Ovary (tissue), 9 donors: ENCODE measurements around the gene PRF1. TPM values are rescaled to one million over a fixed set of nuclear protein-coding genes. Genes with fewer than 3 reads are reported as not detected.

Experiments used
- DNase-seq, 5 donors: peaks; one replicate each; pipeline ENCODE4 v3.0.0-alpha.2; 2019 to 2020
- H3K27ac ChIP-seq, 2 donors: fragments of 200-600 bp; one replicate each; pipeline versions ENCODE4 v1.5.1 to v1.8.0; 2019 to 2022
- H3K27me3 ChIP-seq: fragments of 200-600 bp; one replicate; pipeline ENCODE4 v1.8.0; 2022
- H3K36me3 ChIP-seq: fragments of 200-600 bp; sonication (generic); one replicate; pipeline ENCODE4 v1.5.1; 2019
- H3K4me1 ChIP-seq: one replicate; pipeline ENCODE4 v1.8.1; 2013; ENCODE audit warnings: mild to moderate bottlenecking, moderate library complexity; ENCODE audit not compliant: insufficient read depth
- H3K4me3 ChIP-seq: fragments of 200-600 bp; sonication (generic); one replicate; pipeline ENCODE4 v1.5.1; 2017
- H3K9me3 ChIP-seq, 2 donors: fragments of 200-600 bp in 1 of 2; sonication (generic) in 1 of 2; one replicate each; pipeline versions ENCODE4 v1.5.1 to v1.8.1; 2013 to 2019; ENCODE audit warnings: mild to moderate bottlenecking in 1 of 2, moderate library complexity in 1 of 2
- CTCF ChIP-seq, 3 donors: fragments of 450-650 bp in 2 of 3; fragments of 200-600 bp in 1 of 3; IDR thresholded peaks; one replicate each; pipeline versions ENCODE4 v1.5.1 to v1.8.0; 2016 to 2022; ENCODE audit warnings: antibody characterized with exemption in 3 of 3, mild to moderate bottlenecking in 1 of 3
- EP300 ChIP-seq: sonication (generic); formaldehyde crosslinking; IDR thresholded peaks from one replicate; pipeline ENCODE4 v1.6.1; 2017; ENCODE audit warnings: antibody characterized with exemption
- POLR2A ChIP-seq: fragments of 450-650 bp; IDR thresholded peaks from one replicate; pipeline ENCODE4 v1.6.1; 2017; ENCODE audit warnings: antibody characterized with exemption, mild to moderate bottlenecking, moderate library complexity
- WGBS, 3 donors: extraction: QIAGEN DNeasy Blood & Tissue Kit in 1 of 3; methylation state at CpG; one replicate each; pipeline versions ENCODE4 v1.1.5 to v1.1.7; 2013 to 2017; 5-methylcytosine and 5-hydroxymethylcytosine counted together
- intact Hi-C, 4 donors: fragments of 100-400 bp; cut with DNase I; formaldehyde crosslinking; loops; one replicate each; pipeline versions ENCODE4 v1.11.0 to v1.15.1; 2022 to 2023
- polyA plus RNA-seq, 2 donors: library from polyadenylated mRNA; stranded (reverse); fragments of 200-250 nt in 1 of 2; fragments of 350-450 nt in 1 of 2; fragmentation: Illumina TruSeq in 1 of 2; extraction: RNeasy Lipid Tissue Mini Kit (QIAGEN cat#74804) in 1 of 2; gene quantifications; one replicate each; pipeline ENCODE4 v1.2.3, GENCODE V29; 2013 to 2014
- total RNA-seq, 7 donors: library from RNA; depleted of rRNA in 2 of 7; stranded (reverse); fragments of >200 nt in 2 of 7; fragmentation: NEBNext Ultra II Directional in 3 of 7; extraction: Animal tissue kit (Norgen Biotek cat#: 25700) in 3 of 7; gene quantifications; one replicate each; pipeline versions ENCODE4 v1.1.0 to v1.2.4, GENCODE V29; 2016 to 2023
- donor health status: DM: no; HTN: no; CAD: no; lungs with moderate emphysema.
- donor health status: DM: no; HTN: no; CAD: no.
- donor health status: Bipolar disorder and iron deficiency.
- donor health status: DM: yes; HTN: yes; CAD: no.
- donor health status: DM: no; HTN: no; CAD: no.
- donor health status: DM: yes; HTN: yes; CAD: no.

The PRF1 gene
- total and polyA plus RNA-seq, 9 donors: 0.58 to 5.1 (median 1.3) TPM

GRCh38 chr10:70613941-70614340 lies 11.4 kb upstream of the PRF1 start:
- TF ChIP-seq EP300 (no peak), CTCF (IDR thresholded peaks at IDR 0.05) (no peak), POLR2A (no peak)
- Histone ChIP-seq H3K9me3 (no peaks in the 10 kb centered on the region), H3K27ac (no peak overlapping the region), H3K36me3 (no peaks in the 10 kb centered on the region), H3K4me1 (no peaks in the 10 kb centered on the region), H3K27me3 (no peaks in the 10 kb centered on the region), H3K4me3 (no peak overlapping the region)
- WGBS, 3 donors: 46 to 62% (median 56%) methylated on average over 2 of the region's 2 CpGs
- intact Hi-C loops: no loop called here
- DNase-seq: no peak

- Histone ChIP-seq H3K36me3 (no peaks in the 10 kb centered on the region), H3K27ac (no peak overlapping the region)
- intact Hi-C loops: no loop called here
Observed at GRCh38 chr10:70607936-70608335, 5.4 kb upstream of the PRF1 start.

DNA sequence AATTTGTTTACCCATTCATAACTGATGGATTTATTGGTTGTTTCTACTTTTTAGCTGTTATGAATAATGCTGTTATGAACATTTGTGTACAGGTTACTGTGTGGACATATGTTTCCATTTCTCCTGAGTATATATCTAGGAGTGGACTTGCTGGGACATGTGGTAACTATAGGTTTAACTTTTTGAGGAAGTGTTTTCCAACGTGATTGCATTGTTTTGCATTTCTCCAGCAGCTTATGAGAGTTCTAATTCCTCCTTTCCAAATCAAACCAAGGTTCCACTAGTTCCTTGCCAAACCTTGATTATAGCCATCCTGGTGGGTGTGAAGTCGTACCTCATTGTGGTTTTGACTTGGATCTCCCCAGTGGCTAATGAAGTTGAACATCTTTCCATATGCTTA lies 2.6 kb upstream of the PRF1 start:
- TF ChIP-seq EP300 (no peak), POLR2A (no peak), CTCF (IDR thresholded peaks at IDR 0.05) (no peak)
- Histone ChIP-seq H3K27me3 (no peaks in the 10 kb centered on the region), H3K4me1 (no peaks in the 10 kb centered on the region), H3K27ac (no peak overlapping the region), H3K4me3 (no peak overlapping the region), H3K9me3 (no peaks in the 10 kb centered on the region), H3K36me3 (no peaks in the 10 kb centered on the region)
- no peak for DNase-seq
- 51 to 65% (median 51%) methylated on average over 2 of the region's 2 CpGs for WGBS, 3 donors
- intact Hi-C loops: no loop called here

More at GRCh38 chr10:70607936-70608335, 5.4 kb upstream of the PRF1 start:
- no peaks in the 10 kb centered on the region for H3K27me3 ChIP-seq
- TF ChIP-seq EP300 (no peak), POLR2A (no peak), CTCF (IDR thresholded peaks at IDR 0.05) (no peak)
- H3K9me3 ChIP-seq: no peaks in the 10 kb centered on the region
- WGBS, 3 donors: 95 to 97% (median 97%) methylated on average over 4 of the region's 4 CpGs
- no peaks in the 10 kb centered on the region for H3K4me1 ChIP-seq
- no peak overlapping the region for H3K4me3 ChIP-seq
- no peak for DNase-seq

DNA sequence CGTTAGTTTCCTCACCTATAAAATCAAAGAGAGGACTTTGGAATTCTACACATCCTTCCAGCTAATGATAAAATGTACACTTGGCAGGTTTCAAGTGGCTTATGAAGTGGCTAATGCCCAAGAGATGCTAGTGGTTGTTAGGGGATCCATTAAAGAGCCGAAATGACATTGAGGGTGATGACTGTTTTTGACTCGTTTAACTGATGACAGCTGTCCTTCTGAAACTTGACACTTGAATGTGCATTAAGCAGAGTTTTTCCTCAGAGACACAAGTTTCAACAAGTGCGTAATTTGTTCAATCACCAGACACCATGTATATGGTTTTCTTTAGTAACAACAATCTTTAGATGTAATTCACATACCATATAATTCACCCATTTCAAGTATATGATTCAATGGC lies 1.6 kb upstream of the PRF1 start:
- Histone ChIP-seq H3K27ac (no peak overlapping the region), H3K36me3 (no peaks in the 10 kb centered on the region), H3K4me1 (no peaks in the 10 kb centered on the region), H3K27me3 (no peaks in the 10 kb centered on the region), H3K9me3 (no peaks in the 10 kb centered on the region), H3K4me3 (no peak overlapping the region)
- no peak for DNase-seq
- intact Hi-C loops: no loop called here
- 88 to 93% (median 92%) methylated on average over 4 of the region's 4 CpGs for WGBS, 3 donors
- TF ChIP-seq EP300 (no peak), CTCF (IDR thresholded peaks at IDR 0.05) (no peak), POLR2A (no peak)

DNA sequence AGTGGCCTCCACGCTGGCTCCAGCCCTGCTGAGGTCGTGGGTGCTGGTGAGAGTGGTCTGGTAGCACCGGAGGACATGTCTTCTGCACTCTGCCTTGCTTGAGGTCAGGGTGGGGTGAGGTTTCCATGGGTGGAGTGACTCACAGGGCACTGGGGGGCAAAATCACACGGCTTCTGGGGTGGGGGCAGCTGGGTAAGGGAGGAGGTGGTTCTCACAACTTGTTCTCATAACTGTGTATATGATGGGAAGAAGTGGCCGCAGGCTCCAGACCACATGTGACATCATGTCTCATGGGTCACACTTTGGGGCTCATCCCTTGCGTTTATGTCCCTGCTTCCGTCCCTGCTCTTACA lies 884 bp upstream of the PRF1 start:
- H3K9me3 ChIP-seq: no peaks in the 10 kb centered on the region
- no peaks in the 10 kb centered on the region for H3K36me3 ChIP-seq
- H3K4me1 ChIP-seq: no peaks in the 10 kb centered on the region
- WGBS, 3 donors: 77 to 90% (median 90%) methylated on average over 7 of the region's 7 CpGs
- DNase-seq: no peak
- no peak for TF ChIP-seq CTCF (IDR thresholded peaks at IDR 0.05)
- TF ChIP-seq POLR2A: no peak
- no peak for TF ChIP-seq EP300
- no peaks in the 10 kb centered on the region for H3K27me3 ChIP-seq
- H3K27ac ChIP-seq: no peak overlapping the region
- intact Hi-C loops: no loop called here
- H3K4me3 ChIP-seq: no peak overlapping the region
